ENCODE measurements around the gene BACE1.

DNA sequence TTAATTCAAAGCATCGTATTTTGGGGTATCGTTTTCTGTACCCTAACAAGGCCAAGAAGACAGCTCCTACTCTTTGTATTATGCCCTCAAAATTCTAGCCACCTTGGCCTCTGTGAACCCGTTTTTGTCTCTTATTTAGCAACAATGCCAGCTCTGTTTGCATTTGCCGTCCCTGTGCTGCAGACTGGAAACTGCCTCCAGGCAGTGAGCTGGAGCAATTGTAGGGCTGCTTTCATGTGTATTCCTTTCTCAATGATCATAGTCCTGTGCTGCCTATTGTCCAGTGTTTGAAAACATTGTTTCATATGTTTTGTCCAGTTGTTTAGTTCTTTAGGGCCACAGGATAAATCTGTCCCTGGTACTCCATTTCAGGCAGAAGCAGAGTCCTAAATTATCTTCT is 44.8 kb downstream of the BACE1 start:
- TF ChIP-seq, protein P1, sequence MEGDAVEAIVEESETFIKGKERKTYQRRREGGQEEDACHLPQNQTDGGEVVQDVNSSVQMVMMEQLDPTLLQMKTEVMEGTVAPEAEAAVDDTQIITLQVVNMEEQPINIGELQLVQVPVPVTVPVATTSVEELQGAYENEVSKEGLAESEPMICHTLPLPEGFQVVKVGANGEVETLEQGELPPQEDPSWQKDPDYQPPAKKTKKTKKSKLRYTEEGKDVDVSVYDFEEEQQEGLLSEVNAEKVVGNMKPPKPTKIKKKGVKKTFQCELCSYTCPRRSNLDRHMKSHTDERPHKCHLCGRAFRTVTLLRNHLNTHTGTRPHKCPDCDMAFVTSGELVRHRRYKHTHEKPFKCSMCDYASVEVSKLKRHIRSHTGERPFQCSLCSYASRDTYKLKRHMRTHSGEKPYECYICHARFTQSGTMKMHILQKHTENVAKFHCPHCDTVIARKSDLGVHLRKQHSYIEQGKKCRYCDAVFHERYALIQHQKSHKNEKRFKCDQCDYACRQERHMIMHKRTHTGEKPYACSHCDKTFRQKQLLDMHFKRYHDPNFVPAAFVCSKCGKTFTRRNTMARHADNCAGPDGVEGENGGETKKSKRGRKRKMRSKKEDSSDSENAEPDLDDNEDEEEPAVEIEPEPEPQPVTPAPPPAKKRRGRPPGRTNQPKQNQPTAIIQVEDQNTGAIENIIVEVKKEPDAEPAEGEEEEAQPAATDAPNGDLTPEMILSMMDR (conservative IDR thresholded peaks at IDR 0.05 in 1 of 2, IDR thresholded peaks at IDR 0.05 in 1 of 2; ENCODE audit: extremely low read depth in 1 of 2, insufficient read depth in 1 of 2, low read depth in 1 of 2, low read length in 2 of 2) = no peak
- TF ChIP-seq EZH2 (IDR thresholded peaks at IDR 0.05; ENCODE audit: borderline replicate concordance, low read length) = no peak
